NCI-H1694 (cell line): ENCODE measurements around the gene GNG12.
A peak's percentile ranks its signal among the peaks of the same experiment; 100 is the strongest.

Experiments
- DNase-seq: peaks from one replicate; lab custom pipeline; 2025; lab: John Stamatoyannopoulos, UW

The GNG12 gene

DNA sequence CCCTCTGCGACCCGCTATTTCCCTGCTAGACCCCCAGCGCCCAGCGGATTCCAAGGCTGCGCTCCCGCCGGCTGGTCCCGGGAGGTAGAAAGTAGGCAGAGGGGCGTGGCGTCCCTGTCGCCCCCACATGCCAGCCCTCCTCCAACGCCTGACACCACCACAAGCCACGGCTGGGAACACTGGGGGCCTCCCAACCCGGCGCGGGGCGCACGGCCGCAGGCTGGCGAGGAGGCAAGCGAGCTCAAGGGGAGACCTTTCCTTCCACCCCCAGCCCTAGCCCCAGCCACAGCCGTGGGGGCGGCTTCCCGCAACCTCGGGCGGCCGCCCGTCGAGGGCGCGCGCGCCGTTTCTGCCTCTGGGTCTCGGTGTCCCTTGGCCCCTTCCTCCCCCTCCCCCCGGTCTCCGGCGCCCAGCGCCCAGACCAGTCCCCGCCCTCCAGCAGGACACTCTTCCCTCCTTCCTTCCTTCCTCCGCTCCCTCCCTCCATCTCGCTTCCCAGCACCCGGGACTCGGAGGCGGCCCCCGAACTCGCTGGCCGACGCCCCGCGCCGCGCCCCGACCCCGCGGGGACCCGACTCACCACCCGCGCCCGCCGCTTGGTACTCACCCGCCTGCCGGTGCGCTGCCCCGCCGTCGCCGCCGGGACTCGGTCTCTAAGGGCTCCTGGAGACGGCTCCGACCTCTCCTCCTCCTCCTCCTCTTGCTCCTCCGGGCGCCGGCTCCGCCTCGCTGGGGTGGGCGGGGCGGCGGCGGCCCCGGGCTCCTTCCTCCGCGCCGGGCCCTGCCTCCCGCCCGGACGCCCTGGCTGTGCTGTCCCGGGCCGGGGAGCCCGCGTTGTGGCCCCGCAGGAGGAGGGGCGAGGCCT, at the start of gene GNG12:
Gene GNG12, minus strand, starts transcription at position 731 of the 865 bp plus-strand sequence. CDS start 125,781 bp downstream, outside the sequence.
- no peak for DNase-seq

DNA sequence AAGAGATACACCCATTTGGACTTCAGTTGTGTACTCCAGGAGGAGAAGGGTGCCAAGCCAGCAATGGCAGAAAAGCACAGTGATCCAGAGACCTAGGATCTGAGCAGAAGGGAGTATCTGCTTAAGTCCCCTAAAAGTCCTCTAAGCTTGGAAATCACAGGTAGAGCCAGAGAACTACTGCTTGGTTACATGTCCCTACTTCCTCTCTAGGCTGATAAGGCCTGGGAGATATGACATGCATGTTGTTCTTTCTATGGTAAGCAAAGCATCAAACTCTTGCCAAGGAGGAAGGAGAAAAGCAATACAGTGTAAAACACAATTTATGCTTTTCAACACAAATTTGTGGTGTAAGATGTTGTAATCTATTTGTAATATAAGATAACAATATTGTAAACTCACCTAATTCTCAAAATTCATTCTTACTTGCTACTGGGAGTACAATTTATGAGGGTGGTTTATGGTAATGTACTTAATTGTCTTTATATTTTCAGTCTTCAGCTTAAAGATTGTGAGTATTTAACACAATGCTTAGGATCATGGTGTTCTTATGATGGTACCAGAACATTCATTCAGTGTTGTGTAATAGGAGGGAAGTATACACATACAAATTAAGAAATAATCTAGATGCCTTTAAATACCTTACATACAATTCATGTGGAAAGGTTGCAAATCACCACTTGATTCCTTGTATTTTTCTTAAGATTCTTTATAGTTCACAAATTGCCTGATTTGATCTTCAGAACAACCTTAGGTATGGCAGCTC, 49.1 kb upstream of the GNG12 start:
- no peak for DNase-seq

- DNase-seq: peak; percentile 95
Observed at GRCh38 chr1:67880056-67880601, 46.9 kb upstream of the GNG12 start.

- no peak for DNase-seq
Observed at GRCh38 chr1:67879485-67879884, 46.2 kb upstream of the GNG12 start.

DNA sequence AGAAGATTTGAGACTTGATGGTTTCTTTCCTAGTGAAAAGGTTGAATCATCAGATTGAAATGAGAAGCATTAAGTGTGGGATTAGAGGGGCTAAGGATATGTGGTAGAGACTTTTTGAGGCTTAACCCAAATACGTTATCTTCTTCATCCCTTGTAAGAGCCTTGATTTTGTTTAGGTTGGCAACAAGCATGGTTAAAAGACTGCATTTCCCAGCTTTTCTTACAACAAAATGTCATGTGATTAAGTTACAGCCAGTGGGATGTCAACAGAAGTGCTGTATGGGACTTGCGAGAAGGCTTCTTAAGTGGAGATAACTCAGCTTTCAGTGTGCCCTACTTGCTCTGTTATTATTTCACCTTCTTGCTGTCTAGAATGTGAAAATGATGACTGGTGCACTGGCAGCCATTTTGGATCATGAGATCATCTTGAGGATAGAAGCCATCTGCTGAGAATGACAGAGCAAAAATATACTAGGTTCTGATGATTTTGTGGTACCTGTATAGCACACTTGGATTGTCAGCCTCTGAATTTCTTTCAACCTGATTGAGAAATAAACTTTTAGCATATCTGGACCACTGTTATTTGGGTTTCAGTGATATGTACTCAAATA, 41.3 kb upstream of the GNG12 start:
- DNase-seq: no peak

- DNase-seq: peak; percentile 93
Observed at GRCh38 chr1:67869233-67869632, 36.0 kb upstream of the GNG12 start.

DNA sequence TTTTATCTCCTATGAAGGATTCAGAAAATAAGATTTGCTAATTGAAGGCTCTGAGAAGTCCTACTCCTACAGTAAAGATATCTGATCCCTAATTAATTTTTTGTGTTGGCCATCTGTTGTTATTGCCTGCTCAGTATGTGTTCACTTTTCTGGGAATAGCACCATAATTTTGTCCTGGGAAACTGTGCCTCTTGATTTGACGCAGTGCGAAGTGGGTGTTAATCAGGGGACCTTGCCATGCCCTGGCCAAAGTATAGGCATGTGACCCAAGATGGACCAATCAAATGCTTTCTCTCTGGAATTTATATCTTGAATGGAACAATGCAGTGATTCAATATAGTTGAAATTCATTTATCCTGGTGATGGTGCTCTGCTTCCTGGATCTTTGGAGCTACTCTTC, 30.4 kb upstream of the GNG12 start:
- peak; percentile 96 for DNase-seq

- DNase-seq: no peak
Observed at GRCh38 chr1:67862685-67863084, 29.4 kb upstream of the GNG12 start.

- no peak for DNase-seq
Observed at GRCh38 chr1:67861856-67862516, 28.7 kb upstream of the GNG12 start.

- DNase-seq: no peak
Observed at GRCh38 chr1:67860776-67861175, 27.5 kb upstream of the GNG12 start.

- DNase-seq: no peak
Observed at GRCh38 chr1:67856921-67857320, 23.7 kb upstream of the GNG12 start.

DNA sequence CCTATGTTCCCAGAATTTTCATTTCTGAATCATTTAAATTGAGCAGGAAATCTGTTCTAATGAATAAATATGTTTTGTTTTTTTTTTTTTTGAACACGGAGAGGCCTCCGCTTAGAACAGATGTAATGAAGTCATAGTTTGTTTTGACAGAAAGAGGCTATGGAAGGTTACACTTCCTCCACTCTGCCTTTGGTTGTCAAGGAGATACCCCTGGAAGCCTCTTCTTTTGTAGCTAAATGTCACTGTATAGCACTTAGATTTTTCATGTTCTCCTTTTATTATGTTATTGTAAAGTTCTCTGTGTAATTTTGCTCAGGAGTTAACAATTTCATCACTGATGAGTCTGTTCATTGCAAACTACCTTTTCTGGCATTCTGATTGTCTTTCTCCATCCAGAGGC, 22.7 kb upstream of the GNG12 start:
- DNase-seq: peak; percentile 44

DNA sequence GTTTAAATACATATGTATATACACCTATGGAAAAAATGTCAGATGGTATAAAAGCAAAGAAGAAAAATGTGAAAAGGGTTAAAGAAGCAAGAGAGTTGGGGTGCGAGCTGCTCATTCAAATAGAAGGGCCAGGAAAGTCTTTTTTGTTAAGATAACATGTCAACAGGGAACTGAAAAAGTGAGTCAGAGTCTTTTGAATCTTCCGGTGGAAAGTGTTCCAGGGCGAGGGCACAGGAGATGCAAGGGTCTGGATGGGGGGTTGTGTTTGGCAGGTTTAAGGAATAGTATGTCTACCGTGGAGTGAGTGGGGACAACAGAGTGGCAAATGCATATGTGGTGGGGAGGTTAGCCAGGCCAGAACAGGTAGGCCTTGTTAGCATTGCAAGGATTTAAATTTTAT, 22.2 kb upstream of the GNG12 start:
- DNase-seq: no peak

GRCh38 chr1:67853704-67854103, 20.4 kb upstream of the GNG12 start:
- peak; percentile 97 for DNase-seq

- DNase-seq: no peak
Observed at GRCh38 chr1:67851800-67852199, 18.5 kb upstream of the GNG12 start.

DNA sequence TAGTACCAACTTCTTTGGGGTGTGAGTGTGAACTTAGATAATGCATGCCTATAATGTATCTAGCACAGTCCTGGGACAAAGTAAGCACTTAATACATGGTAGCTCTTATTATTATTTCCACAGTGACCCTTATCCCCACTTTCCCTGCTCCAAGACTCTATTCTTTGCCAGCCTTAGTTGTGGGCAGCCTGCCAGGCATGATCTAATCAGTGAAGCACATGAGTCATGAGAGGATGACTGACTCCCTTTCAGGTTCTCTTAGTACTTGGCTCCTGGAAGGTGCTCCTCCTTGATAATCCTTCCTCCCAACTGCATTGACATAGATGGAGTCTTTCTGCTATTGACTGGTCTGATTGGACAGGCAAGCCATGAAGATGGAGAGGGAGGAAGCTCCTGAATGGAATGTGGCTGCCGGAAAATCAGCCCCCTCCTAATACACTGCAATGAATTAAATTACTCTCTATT, 17.4 kb upstream of the GNG12 start:
- DNase-seq: no peak

GRCh38 chr1:67850151-67850551, 16.9 kb upstream of the GNG12 start:
- DNase-seq: peak; percentile 45

DNA sequence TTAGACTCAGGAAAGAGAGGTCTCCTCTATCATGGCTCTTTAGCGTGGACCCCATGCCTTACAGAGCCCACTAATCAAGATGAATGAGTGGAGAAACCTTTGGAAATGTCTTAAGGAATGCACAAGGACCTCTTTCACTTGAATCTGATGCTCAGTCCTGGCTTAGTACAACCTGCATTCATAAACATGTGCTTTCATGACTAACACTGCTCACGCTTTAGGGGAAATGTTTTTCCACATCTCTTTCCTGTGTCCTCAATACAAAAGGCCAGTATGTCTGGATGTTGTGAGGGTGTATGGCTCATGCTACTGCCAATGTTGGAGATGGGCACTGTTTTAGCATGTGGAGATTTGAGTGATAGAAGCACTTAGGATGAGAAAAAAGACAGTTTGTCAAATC, 14.2 kb upstream of the GNG12 start:
- DNase-seq: no peak

- no peak for DNase-seq
Observed at GRCh38 chr1:67846538-67846937, 13.3 kb upstream of the GNG12 start.

GRCh38 chr1:67844988-67845387, 11.7 kb upstream of the GNG12 start:
- no peak for DNase-seq

DNA sequence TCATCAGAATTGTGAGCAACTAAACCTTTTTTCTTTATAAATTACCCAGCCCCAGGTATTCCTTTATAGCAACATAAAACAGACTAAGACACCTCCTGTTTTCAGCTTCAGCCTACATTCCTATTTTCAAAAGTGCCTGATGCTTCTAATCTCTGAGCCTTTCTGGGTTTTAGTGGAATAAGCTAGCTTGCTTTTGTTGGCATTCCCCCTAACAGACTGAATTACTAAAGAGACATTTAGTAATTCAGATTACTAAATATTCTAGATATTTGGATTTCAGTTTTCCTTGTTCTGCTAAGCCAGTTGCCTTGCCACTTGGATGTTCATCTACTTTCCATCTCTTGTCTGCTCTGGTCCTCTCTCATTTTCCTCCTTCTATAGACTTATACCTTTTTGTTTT, 10.5 kb upstream of the GNG12 start:
- DNase-seq: no peak

DNA sequence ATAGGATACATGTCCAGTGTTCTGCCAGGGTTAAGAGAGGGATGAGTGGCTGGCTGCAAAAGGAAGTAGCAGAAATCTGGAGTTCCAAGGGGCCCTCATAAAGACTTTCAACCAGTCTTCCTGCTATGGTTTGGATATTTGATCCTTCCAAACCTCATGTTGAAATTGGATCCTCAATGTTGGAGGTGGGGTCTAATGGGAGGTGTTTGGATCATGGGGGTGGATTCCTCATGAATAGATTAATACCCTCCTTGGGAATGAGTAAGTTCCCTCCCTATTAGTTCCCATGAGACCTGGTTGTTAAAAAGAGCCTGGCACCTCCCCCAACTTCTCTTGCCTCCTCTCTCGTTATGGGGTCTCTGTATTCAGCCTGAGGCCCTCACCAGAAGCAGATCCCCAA, 10.1 kb upstream of the GNG12 start:
- DNase-seq: no peak
